ENCODE data around the gene RPS3.
"Not testable (repeated sequence)": the region's sequence is repeated elsewhere in the genome, so short reads cannot be mapped to it uniquely, and the experiment has no call there.

RPS3 gene

DNA sequence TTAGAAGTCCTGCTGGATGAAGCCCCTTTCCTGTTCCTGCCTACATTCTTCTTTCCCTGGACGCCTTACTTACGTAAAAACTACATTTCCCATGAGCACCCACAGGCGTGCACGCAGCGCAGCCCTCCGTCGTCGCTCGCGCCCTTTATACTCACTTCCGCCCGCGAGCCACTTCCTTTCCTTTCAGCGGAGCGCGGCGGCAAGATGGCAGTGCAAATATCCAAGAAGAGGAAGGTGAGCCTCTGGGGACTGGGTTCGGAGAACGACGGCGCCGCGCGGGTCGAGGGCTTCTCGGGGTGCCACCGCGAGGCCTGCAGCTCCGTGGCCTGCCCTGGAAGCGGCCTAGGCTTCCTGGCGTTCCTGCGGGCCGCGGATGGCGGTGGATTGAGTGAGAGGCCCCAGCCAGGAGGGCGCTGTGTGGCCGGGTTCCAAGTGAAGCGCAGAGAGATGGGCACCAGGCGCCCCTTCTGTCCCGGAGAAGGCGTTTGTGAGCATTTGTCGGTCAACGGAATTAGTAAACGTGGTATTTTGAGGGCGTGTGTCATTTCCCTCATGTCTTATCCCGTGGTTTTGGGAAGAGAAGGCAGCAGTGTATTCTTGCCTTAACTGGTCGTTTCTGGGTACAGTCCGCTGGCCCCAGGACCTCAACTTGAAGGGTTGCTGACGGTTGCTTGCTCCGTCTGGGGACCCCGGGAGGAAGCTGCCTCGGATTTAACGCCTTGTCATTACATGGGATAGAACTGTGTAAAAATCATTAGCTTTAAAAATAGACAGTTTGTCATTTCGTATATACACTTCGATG, at the start of gene RPS3:
Gene RPS3 (plus strand): TSS at position 175 of the 802 bp plus-strand sequence. CDS start 30 bp downstream, at position 205.
- DNase-seq: peak; percentile 93

- no peak for DNase-seq
Measured at GRCh38 chr11:75349521-75350116, 49.7 kb upstream of the RPS3 start.

DNA sequence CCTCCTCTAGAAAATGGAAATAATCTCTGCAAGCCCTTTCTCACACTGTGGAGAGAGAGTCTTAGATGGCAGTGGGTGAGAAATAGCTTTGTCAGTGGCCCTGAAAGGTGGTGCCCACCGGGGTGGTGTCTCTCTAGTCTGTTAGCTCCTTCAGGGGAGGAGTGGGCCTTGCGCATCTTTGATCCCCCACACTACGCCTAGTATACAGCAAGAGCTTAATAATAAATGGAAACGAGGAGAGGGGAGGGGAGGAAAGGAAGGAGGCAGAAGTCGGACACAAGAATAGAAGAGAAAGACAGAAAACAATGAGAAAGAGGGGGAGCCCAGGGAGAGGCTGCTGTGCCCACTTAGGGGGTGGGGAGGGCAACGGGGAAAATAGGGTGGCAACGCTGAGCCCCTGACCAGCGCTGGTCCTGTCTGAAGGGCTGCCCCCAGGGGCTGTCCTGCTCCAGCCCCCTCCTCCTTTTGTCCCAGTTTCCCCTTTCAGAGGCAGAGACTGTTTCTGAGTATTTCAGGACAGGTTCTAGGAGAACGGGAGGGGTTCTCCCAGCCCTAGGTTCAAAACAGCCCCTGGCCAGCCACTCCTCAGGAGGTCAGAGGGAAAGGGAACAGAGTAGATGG, 49.1 kb upstream of the RPS3 start:
- no peak for DNase-seq

DNA sequence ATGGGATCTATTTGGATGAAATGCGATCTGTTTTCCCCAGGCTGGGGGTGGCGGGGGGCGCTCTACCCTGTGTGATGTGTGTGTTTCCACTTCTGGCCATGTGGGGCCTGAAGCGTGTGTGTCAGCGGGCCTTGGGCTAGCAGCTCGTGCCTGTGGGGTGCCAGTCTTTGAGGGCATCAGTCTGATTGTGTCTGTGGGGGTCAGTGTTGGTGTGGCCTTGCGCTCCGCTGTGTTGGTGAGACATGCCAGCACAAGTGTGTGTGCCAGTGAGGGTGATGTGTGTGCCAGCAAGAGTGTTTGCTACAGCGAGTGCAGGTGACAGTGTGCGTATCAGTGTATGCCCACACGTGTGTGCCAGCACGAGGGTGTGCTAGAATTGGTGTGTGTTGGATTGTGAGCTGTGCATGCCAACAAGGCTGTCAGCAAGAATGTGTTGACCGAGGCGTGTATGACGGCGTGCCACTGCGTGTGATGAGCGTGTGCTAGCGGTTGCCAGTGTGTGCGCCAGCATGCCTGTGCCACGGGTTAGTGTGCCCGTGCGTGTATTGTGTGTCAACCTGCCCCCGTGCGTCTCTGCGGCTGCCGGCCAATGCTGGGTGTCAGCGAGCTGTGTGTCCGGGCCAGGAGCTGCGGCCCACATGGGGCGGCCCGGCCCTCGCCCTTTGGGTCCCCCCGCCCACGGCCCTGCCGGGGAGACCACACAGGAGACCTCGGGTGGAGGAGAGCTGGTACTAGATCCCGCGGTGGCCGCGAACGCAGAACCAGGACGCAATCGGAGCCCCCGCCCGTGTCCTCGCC, 48.4 kb upstream of the RPS3 start:
- no peak for DNase-seq

DNA sequence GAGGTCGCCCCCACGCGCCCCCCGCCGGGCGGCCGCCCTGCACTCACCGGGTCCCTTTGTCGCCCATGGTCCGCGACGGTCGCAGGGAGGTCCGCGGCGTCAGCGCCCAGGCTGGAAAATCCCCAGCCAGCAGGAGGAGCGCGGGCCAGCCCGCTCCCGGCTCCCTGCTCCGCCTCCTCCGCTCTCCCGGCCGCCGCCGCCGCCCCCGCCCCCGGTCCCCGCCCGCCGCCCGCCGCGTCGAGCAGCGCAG, 47.9 kb upstream of the RPS3 start, which contains the start of gene ARRB1:
Gene ARRB1 (minus strand): TSS at position 121 of the 250 bp plus-strand sequence. CDS start 54 bp downstream, at position 67.
- DNase-seq: peak; percentile 34

GRCh38 chr11:75351791-75352587, 47.3 kb upstream of the RPS3 start:
- peak; percentile 27 for DNase-seq

GRCh38 chr11:75352588-75353206, 46.6 kb upstream of the RPS3 start:
- no peak for DNase-seq

DNA sequence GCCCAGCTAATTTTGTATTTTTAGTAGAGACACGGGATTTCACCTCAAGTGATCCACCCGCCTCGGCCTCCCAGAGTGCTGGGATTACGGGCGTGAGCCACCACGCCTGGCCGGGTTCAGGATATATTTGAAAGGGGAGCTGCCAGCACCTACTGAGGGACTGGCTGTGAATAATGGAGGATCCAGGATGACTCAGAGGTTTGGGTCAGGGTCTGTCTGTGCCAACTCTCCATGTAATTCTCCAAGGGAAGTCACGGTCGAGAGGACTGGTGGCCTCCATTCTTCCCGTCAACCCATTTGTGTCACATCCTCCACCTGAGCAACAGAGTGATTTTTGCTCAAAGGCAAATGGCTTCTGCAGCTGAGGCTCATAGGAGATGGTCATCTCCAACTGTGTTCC, 44.3 kb upstream of the RPS3 start:
- no peak for DNase-seq

DNA sequence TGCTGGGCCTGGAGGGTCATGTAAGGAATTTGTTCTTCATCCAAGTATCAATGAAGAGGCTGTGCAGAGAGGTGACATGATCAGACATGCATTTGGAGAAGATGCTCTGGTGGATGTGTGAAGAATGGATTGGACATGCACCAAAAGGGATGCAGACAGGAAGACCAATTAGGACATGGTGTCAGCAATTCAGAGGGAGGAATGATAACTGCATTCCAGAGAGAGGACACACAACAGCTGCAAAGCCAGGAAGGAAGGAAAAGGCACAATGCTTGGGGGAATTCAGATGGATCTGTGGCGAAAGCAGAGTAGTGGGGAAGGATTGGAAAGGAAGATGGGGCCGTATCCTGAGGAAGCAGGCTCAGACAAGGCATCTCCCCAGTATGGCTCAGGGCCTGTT, 42.7 kb upstream of the RPS3 start:
- no peak for DNase-seq

GRCh38 chr11:75362285-75362684, 37.0 kb upstream of the RPS3 start:
- DNase-seq: not testable (repeated sequence)

- no peak for DNase-seq
Measured at GRCh38 chr11:75365711-75366181, 33.6 kb upstream of the RPS3 start.

GRCh38 chr11:75366826-75367225, 32.5 kb upstream of the RPS3 start:
- DNase-seq: not testable (repeated sequence)

GRCh38 chr11:75369560-75370255, 29.6 kb upstream of the RPS3 start:
- DNase-seq: no peak

DNA sequence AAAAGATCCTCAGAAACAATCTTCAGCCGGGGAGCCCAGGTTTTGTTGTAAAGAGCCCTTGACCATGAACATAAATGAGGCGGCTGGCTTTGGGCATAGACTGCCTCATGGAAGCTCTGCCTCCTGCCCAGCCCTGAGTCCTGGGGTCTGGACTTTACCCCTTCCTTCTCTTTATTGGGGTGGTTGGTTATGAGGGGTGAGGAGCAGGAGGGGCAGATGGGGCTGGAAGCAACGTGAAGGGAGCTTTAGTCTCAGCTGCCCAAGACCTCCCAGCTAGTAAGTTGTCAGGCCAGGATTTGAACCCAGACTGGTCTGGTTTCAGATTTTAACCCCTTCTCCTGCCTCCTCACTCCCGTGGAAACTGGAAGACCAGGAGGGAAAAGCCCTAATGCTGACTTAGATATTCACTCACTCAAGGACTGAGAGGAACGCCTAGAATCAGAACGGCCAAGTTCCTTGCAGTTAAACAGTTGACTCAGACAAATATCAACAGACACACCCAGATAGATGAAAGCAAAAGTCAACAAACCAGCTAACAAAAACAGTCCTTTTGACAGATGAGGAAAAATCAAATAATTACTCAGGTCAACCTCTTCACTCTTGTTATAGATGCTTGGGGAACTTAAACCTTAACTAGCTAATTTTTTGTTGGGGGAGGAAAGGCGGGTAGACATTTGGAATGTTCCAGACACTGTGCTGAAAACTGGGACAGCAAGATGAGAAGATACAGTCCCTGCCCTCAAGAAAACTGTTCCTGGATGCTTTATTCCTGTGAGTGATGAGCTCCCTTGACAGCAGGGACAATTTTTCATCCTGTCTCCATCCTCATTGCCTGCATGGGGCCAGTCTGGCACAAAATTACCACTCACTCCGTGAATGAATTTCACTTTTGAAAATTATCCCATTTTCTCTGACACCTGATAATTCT, 27.1 kb upstream of the RPS3 start:
- DNase-seq: peak; percentile 65

DNA sequence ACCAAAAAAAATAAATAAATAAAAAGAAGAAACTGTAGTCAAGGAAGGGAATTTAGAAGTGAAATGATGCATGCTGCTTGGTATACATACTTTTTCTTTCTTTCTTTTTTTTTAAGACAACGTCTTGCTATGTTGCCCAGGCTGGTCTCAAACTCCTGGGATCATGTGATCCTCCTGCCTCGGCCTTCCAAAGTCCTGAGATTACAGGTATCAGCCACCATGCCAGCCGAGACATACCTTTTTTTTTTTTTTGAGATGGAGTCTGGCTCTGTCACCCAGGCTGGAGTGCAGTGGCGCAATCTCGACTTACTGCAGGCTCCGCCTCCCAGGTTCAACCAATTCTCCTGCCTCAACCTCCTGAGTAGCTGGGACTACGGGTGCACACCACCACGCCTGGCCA, 26.1 kb upstream of the RPS3 start:
- DNase-seq: no peak

- no peak for DNase-seq
Measured at GRCh38 chr11:75374646-75375045, 24.7 kb upstream of the RPS3 start.

DNA sequence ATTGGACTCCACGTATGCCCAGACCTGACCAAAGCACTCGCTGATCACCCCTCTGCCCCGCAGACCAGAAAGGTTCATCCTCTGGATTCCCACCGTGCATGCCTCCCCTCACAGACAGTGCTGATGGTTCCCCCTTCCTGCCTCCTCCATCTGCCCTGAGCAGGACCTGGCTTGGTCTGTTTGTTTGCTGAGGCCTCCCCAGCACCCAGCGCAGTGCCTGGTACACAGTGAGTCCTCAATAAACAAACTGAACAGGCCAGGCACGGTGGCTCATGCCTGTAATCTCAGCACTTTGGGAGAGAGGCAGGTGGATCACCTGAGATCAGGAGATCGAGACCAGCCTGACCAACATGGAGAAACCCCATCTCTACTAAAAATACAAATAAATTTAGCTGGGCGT, 23.7 kb upstream of the RPS3 start:
- DNase-seq: no peak

- DNase-seq: no peak
Measured at GRCh38 chr11:75376175-75376574, 23.1 kb upstream of the RPS3 start.

GRCh38 chr11:75378776-75379175, 20.5 kb upstream of the RPS3 start:
- not testable (repeated sequence) for DNase-seq

DNA sequence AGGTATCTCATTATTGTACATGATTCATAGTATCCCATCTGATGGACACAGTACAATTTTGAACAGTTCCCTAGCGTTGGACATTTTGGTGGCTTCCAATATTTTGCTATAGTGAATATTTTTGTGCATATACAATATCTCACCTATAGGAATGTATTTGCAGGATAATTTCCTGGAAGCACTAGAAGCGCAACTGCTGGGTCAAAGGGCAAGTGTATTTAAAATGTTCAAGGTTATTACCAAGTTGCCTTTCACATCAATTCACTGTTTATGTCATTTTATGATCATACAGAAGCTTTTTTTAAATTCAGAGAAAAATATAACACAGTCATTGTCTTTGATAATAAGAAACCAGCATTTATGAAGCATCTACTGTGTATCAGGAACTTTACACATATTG, 19.1 kb upstream of the RPS3 start:
- DNase-seq: no peak
